ENCODE results near the gene YPEL1. TPM values are rescaled to one million over a fixed set of nuclear protein-coding genes. Genes with fewer than 3 reads are reported as not detected.

The YPEL1 gene
- total and polyA plus RNA-seq, 4 donors, result 0.83 to 4.8 (median 2.2) TPM

DNA sequence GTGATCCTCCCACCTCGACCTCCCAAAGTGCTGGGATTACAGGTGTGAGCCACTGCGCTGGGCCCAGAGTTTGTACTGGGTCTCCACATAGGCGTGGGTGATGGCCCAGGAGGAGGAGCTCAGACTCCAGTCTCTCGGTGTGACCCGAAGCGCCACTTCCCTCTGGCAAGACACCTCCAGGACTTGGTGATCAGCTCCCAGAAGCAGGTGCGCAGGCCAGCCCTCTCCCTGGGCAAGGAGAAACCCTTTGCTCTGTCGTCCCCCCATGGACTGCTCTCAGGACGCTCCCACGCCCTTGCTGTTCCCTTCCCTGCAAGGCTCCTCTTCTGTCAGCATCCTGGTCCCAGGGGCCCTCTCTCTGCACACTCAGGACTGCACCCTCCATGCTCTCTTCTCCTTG is 5.5 kb upstream of the YPEL1 start:
- H3K36me3 ChIP-seq (ENCODE audit: control insufficient read depth in 4 of 4, insufficient read depth in 3 of 4, low read depth in 1 of 4, low read length in 3 of 4), result no peaks in the 10 kb centered on the region
- 94% methylated on average over 10 of the region's 10 CpGs for WGBS
- DNase-seq (ENCODE audit: low spot score), result no peak

DNA sequence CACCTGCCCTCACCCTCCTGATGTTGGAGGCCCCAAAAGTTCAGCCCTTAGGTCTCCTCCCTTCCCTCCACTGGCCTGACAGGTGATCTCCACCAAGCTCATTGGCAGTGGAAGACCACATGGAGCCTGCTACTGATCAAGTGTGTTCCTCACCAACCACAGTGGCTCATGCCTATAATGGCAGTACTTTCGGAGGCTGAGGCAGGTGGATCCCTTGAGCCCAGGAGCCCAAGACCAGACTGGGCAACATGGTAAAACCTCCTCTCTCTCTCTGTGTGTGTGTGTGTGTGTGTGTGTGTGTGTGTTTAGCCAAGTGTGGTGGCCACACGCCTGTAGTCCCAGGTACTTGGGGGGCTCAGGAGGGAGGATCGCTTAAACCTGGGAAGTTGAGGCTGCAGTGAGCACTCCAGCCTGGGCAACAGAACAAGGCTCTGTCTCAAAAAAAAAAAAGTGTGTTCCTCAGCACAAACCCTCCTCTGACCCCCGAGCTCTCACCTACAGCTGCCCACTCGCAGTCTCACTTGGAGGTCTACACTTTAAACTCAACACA is 4.3 kb upstream of the YPEL1 start:
- Histone ChIP-seq H3K4me1 (ENCODE audit: control insufficient read depth in 4 of 4, insufficient read depth in 4 of 4, low read length in 3 of 4) (peaks cover 3 to 8% (median 6%) of the 10 kb centered on the region in 4 donors), H3K27ac (ENCODE audit: low read depth in 1 of 2, low read length in 2 of 2) (no peak overlapping the region), H3K9me3 (ENCODE audit: control insufficient read depth in 4 of 4, low read length in 3 of 4) (no peaks in the 10 kb centered on the region), H3K36me3 (ENCODE audit: control insufficient read depth in 4 of 4, insufficient read depth in 3 of 4, low read depth in 1 of 4, low read length in 3 of 4) (no peaks in the 10 kb centered on the region), H3K4me3 (ENCODE audit: low read depth in 1 of 3, low read length in 3 of 3) (no peak overlapping the region), H3K27me3 (ENCODE audit: control insufficient read depth in 4 of 4, insufficient read depth in 4 of 4, low read length in 3 of 4) (no peaks in the 10 kb centered on the region), H3K9ac (ENCODE audit: low read depth in 1 of 2, low read length in 2 of 2) (no peak overlapping the region)
- no peak for DNase-seq (ENCODE audit: low spot score)
- WGBS, result 96% methylated on average over 5 of the region's 5 CpGs
- TF ChIP-seq, protein P1, sequence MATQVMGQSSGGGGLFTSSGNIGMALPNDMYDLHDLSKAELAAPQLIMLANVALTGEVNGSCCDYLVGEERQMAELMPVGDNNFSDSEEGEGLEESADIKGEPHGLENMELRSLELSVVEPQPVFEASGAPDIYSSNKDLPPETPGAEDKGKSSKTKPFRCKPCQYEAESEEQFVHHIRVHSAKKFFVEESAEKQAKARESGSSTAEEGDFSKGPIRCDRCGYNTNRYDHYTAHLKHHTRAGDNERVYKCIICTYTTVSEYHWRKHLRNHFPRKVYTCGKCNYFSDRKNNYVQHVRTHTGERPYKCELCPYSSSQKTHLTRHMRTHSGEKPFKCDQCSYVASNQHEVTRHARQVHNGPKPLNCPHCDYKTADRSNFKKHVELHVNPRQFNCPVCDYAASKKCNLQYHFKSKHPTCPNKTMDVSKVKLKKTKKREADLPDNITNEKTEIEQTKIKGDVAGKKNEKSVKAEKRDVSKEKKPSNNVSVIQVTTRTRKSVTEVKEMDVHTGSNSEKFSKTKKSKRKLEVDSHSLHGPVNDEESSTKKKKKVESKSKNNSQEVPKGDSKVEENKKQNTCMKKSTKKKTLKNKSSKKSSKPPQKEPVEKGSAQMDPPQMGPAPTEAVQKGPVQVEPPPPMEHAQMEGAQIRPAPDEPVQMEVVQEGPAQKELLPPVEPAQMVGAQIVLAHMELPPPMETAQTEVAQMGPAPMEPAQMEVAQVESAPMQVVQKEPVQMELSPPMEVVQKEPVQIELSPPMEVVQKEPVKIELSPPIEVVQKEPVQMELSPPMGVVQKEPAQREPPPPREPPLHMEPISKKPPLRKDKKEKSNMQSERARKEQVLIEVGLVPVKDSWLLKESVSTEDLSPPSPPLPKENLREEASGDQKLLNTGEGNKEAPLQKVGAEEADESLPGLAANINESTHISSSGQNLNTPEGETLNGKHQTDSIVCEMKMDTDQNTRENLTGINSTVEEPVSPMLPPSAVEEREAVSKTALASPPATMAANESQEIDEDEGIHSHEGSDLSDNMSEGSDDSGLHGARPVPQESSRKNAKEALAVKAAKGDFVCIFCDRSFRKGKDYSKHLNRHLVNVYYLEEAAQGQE (IDR thresholded peaks at IDR 0.05), result no peak
- TF ChIP-seq RAD21 (IDR thresholded peaks at IDR 0.05) (no peak), RXRA (IDR thresholded peaks at IDR 0.05) (no peak), HNF4G (IDR thresholded peaks at IDR 0.05) (no peak), SP1 (IDR thresholded peaks at IDR 0.05) (no peak), TAF1 (conservative IDR thresholded peaks at IDR 0.05) (no peak), EGR1 (IDR thresholded peaks at IDR 0.05; ENCODE audit: low read depth in 2 of 2) (no peak), FOXA2 (IDR thresholded peaks at IDR 0.05) (no peak), FOXA1 (IDR thresholded peaks at IDR 0.05) (no peak), NR2F2 (IDR thresholded peaks at IDR 0.05) (no peak), JUND (IDR thresholded peaks at IDR 0.05) (no peak), HNF4A (conservative IDR thresholded peaks at IDR 0.05) (no peak), GABPA (IDR thresholded peaks at IDR 0.05 in 1 of 2, conservative IDR thresholded peaks at IDR 0.05 in 1 of 2) (no peak), YY1 (IDR thresholded peaks at IDR 0.05) (no peak)
- TF ChIP-seq, protein P2, sequence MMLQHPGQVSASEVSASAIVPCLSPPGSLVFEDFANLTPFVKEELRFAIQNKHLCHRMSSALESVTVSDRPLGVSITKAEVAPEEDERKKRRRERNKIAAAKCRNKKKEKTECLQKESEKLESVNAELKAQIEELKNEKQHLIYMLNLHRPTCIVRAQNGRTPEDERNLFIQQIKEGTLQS (IDR thresholded peaks at IDR 0.05), result no peak
- TF ChIP-seq, protein P3, sequence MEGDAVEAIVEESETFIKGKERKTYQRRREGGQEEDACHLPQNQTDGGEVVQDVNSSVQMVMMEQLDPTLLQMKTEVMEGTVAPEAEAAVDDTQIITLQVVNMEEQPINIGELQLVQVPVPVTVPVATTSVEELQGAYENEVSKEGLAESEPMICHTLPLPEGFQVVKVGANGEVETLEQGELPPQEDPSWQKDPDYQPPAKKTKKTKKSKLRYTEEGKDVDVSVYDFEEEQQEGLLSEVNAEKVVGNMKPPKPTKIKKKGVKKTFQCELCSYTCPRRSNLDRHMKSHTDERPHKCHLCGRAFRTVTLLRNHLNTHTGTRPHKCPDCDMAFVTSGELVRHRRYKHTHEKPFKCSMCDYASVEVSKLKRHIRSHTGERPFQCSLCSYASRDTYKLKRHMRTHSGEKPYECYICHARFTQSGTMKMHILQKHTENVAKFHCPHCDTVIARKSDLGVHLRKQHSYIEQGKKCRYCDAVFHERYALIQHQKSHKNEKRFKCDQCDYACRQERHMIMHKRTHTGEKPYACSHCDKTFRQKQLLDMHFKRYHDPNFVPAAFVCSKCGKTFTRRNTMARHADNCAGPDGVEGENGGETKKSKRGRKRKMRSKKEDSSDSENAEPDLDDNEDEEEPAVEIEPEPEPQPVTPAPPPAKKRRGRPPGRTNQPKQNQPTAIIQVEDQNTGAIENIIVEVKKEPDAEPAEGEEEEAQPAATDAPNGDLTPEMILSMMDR (IDR thresholded peaks at IDR 0.05; ENCODE audit: low read depth, low read length, missing input control), result no peak
- TF ChIP-seq, protein P4, sequence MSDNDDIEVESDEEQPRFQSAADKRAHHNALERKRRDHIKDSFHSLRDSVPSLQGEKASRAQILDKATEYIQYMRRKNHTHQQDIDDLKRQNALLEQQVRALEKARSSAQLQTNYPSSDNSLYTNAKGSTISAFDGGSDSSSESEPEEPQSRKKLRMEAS (IDR thresholded peaks at IDR 0.05), result no peak
- TF ChIP-seq, protein P5, sequence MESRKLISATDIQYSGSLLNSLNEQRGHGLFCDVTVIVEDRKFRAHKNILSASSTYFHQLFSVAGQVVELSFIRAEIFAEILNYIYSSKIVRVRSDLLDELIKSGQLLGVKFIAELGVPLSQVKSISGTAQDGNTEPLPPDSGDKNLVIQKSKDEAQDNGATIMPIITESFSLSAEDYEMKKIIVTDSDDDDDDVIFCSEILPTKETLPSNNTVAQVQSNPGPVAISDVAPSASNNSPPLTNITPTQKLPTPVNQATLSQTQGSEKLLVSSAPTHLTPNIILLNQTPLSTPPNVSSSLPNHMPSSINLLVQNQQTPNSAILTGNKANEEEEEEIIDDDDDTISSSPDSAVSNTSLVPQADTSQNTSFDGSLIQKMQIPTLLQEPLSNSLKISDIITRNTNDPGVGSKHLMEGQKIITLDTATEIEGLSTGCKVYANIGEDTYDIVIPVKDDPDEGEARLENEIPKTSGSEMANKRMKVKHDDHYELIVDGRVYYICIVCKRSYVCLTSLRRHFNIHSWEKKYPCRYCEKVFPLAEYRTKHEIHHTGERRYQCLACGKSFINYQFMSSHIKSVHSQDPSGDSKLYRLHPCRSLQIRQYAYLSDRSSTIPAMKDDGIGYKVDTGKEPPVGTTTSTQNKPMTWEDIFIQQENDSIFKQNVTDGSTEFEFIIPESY (IDR thresholded peaks at IDR 0.05), result no peak

More for the DNA sequence above, 5.5 kb upstream of the YPEL1 start:
- peaks cover 0 to 4% (median 3%) of the 10 kb centered on the region in 4 donors for H3K4me1 ChIP-seq (ENCODE audit: control insufficient read depth in 4 of 4, insufficient read depth in 4 of 4, low read length in 3 of 4)
- H3K4me3 ChIP-seq (ENCODE audit: low read depth in 1 of 3, low read length in 3 of 3), result no peak overlapping the region
- H3K27me3 ChIP-seq (ENCODE audit: control insufficient read depth in 4 of 4, insufficient read depth in 4 of 4, low read length in 3 of 4), result no peaks in the 10 kb centered on the region
- H3K9me3 ChIP-seq (ENCODE audit: control insufficient read depth in 4 of 4, low read length in 3 of 4), result no peaks in the 10 kb centered on the region
- no peak for TF ChIP-seq YY1 (IDR thresholded peaks at IDR 0.05)
- TF ChIP-seq FOXA1 (IDR thresholded peaks at IDR 0.05), result no peak
- no peak for TF ChIP-seq TAF1 (conservative IDR thresholded peaks at IDR 0.05)
- TF ChIP-seq GABPA (IDR thresholded peaks at IDR 0.05 in 1 of 2, conservative IDR thresholded peaks at IDR 0.05 in 1 of 2), result no peak
- TF ChIP-seq FOXA2 (IDR thresholded peaks at IDR 0.05), result no peak
- TF ChIP-seq NR2F2 (IDR thresholded peaks at IDR 0.05), result no peak
- TF ChIP-seq HNF4A (conservative IDR thresholded peaks at IDR 0.05), result no peak
- TF ChIP-seq RXRA (IDR thresholded peaks at IDR 0.05), result no peak
- H3K27ac ChIP-seq (ENCODE audit: low read depth in 1 of 2, low read length in 2 of 2), result no peak overlapping the region
- no peak overlapping the region for H3K9ac ChIP-seq (ENCODE audit: low read depth in 1 of 2, low read length in 2 of 2)

All from liver (tissue), 9 donors.